CD14-positive monocyte (primary cell): ENCODE measurements around the gene CAST. TPM values are rescaled to one million over a fixed set of nuclear protein-coding genes. Genes with fewer than 3 reads are reported as not detected.

Experiments
- DNase-seq, 3 donors: peaks; one replicate each; pipeline ENCODE4 v3.0.0-alpha.2; 2011 to 2022
- H2AFZ ChIP-seq: 2 replicates; pipeline ENCODE4 v1.6.0; 2012; ENCODE audit warnings: mild to moderate bottlenecking, low read depth, low read length, inconsistent platforms; ENCODE audit not compliant: insufficient read depth, poor library complexity, severe bottlenecking
- H3K27ac ChIP-seq, 2 donors: 1 replicate in 1 of 2; 2 replicates in 1 of 2; pipeline ENCODE4 v1.5.1; 2012 to 2013; ENCODE audit warnings: low read length in 2 of 2, control low read depth in 1 of 2, inconsistent platforms in 1 of 2, low read depth in 1 of 2, mild to moderate bottlenecking in 1 of 2
- H3K27me3 ChIP-seq, 2 donors: one replicate each; pipeline versions ENCODE4 v1.6.0 to v1.6.1; 2011 to 2013; ENCODE audit warnings: low read length in 2 of 2; ENCODE audit not compliant: control insufficient read depth in 2 of 2, insufficient read depth in 2 of 2
- H3K36me3 ChIP-seq, 2 donors: replicated peaks in 1 of 2; 1 replicate in 1 of 2; 2 replicates in 1 of 2; pipeline versions ENCODE4 v1.5.1 to v1.6.1; 2012 to 2013; ENCODE audit warnings: low read length in 2 of 2, control low read depth in 1 of 2, inconsistent platforms in 1 of 2, mild to moderate bottlenecking in 1 of 2; ENCODE audit not compliant: insufficient read depth in 2 of 2, control insufficient read depth in 1 of 2
- H3K4me1 ChIP-seq, 2 donors: 1 replicate in 1 of 2; 2 replicates in 1 of 2; pipeline versions ENCODE4 v1.5.1 to v1.6.1; 2012 to 2013; ENCODE audit warnings: low read length in 2 of 2, control low read depth in 1 of 2, inconsistent platforms in 1 of 2, mild to moderate bottlenecking in 1 of 2, moderate library complexity in 1 of 2; ENCODE audit not compliant: insufficient read depth in 2 of 2, control insufficient read depth in 1 of 2
- H3K4me2 ChIP-seq: replicated peaks from 2 replicates; pipeline ENCODE3; 2012; ENCODE audit warnings: low read length, moderate library complexity, mild to moderate bottlenecking; ENCODE audit not compliant: poor library complexity, severe bottlenecking; ENCODE audit errors: extremely low read depth
- H3K4me3 ChIP-seq, 3 experiments: fragments of 200-600 bp in 1 of 3; sonication (generic) in 1 of 3; replicated peaks in 1 of 3; 1 replicate in 2 of 3; 2 replicates in 1 of 3; pipeline ENCODE4 v1.5.1; 2011 to 2013; ENCODE audit warnings: low read length in 3 of 3, mild to moderate bottlenecking in 3 of 3, control low read depth in 2 of 3, low read depth in 2 of 3, inconsistent platforms in 1 of 3, moderate library complexity in 1 of 3
- H3K79me2 ChIP-seq: 2 replicates; pipeline ENCODE4 v1.6.0; 2012; ENCODE audit warnings: mild to moderate bottlenecking, control low read depth, inconsistent platforms, low read length, moderate library complexity; ENCODE audit not compliant: insufficient read depth
- H3K9ac ChIP-seq: 2 replicates; pipeline ENCODE4 v1.6.0; 2017; ENCODE audit warnings: low read length, mild to moderate bottlenecking; ENCODE audit not compliant: insufficient read depth, poor library complexity, severe bottlenecking
- H3K9me3 ChIP-seq, 2 donors: replicated peaks in 1 of 2; 1 replicate in 1 of 2; 2 replicates in 1 of 2; pipeline versions ENCODE4 v1.5.1 to v1.6.1; 2012 to 2013; ENCODE audit warnings: low read length in 2 of 2, control low read depth in 1 of 2; ENCODE audit not compliant: control insufficient read depth in 1 of 2, insufficient read depth in 1 of 2
- H4K20me1 ChIP-seq: 2 replicates; pipeline ENCODE4 v1.6.0; 2012; ENCODE audit warnings: mild to moderate bottlenecking, low read length, control low read depth, moderate library complexity; ENCODE audit not compliant: insufficient read depth
- H3K27ac Mint-ChIP-seq, 7 donors: one replicate each; pipeline ENCODE4 v1.8.0; 2020; ENCODE audit warnings: mild to moderate bottlenecking in 7 of 7, mixed read lengths in 7 of 7, moderate library complexity in 6 of 7, inconsistent platforms in 2 of 7
- H3K27me3 Mint-ChIP-seq, 3 donors: one replicate each; pipeline ENCODE4 v1.8.0; 2021 to 2022; ENCODE audit warnings: low read depth in 3 of 3, mild to moderate bottlenecking in 3 of 3, mixed read lengths in 3 of 3, moderate library complexity in 3 of 3, inconsistent platforms in 1 of 3
- H3K36me3 Mint-ChIP-seq, 2 donors: one replicate each; pipeline ENCODE4 v1.8.0; 2020; ENCODE audit warnings: mixed read lengths in 2 of 2, inconsistent platforms in 1 of 2, mild to moderate bottlenecking in 1 of 2
- H3K4me1 Mint-ChIP-seq: one replicate; pipeline ENCODE4 v1.8.0; 2020; ENCODE audit warnings: mild to moderate bottlenecking, mixed read lengths
- H3K4me3 Mint-ChIP-seq, 2 donors: one replicate each; pipeline ENCODE4 v1.8.0; 2020; ENCODE audit warnings: mild to moderate bottlenecking in 2 of 2, mixed read lengths in 2 of 2, moderate library complexity in 1 of 2
- H3K9me3 Mint-ChIP-seq, 7 donors: one replicate each; pipeline ENCODE4 v1.8.0; 2020 to 2022; ENCODE audit warnings: mixed read lengths in 7 of 7, mild to moderate bottlenecking in 6 of 7, moderate library complexity in 6 of 7, inconsistent platforms in 2 of 7
- WGBS: methylation state at CpG from one replicate; pipeline ENCODE4 v1.1.5; 2013; ENCODE audit warnings: missing lambda C conversion rate; ENCODE audit not compliant: insufficient coverage; 5-methylcytosine and 5-hydroxymethylcytosine counted together
- intact Hi-C, 2 donors: fragments of 100-400 bp; cut with micrococcal nuclease; formaldehyde crosslinking; loops; one replicate each; pipeline versions ENCODE4 v1.15.0 to v1.15.1; 2023
- polyA plus RNA-seq, 3 donors: library from polyadenylated mRNA; depleted of rRNA in 1 of 3; unstranded in 2 of 3; stranded (reverse) in 1 of 3; fragments of 300-500 nt in 2 of 3; fragments of >200 nt in 1 of 3; fragmentation: Illumina TruSeq in 2 of 3; gene quantifications; 1 replicate in 2 of 3; 2 replicates in 1 of 3; pipeline ENCODE4 v1.2.3, GENCODE V29; 2012 to 2021
- TF ChIP-seq, protein P1 (sequence below): fragments of 200-600 bp; IDR thresholded peaks from one replicate; pipeline ENCODE4 v1.8.0; 2022; ENCODE audit warnings: antibody characterized with exemption, mild to moderate bottlenecking

CAST gene
- polyA plus RNA-seq, 3 donors = 49.6 to 125 (median 76.8) TPM

DNA sequence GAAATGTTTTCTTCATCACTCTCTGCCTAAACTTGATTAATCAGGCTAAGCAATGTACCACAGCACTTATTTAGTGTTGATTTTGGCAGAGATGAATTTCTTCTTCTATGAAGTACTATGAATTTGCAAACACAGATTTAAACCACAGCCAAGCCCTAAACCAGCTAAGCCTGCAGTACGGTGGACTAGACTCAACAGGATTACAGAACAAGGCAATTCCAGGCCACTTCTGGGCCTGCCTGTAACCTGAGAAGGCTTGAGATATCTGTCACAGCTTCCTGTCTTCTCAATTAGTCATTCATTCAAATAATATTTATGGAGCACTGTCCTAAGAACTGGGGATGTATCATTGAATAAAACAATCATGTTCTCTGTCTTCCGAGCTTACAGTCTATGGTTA lies 32.4 kb upstream of the CAST start:
- Mint-ChIP-seq H3K27me3 (peaks cover 0 to 4% (median 3%) of the 10 kb centered on the region in 3 donors), H3K36me3 (peaks cover 0 to 2% of the 10 kb centered on the region in 2 donors)

DNA sequence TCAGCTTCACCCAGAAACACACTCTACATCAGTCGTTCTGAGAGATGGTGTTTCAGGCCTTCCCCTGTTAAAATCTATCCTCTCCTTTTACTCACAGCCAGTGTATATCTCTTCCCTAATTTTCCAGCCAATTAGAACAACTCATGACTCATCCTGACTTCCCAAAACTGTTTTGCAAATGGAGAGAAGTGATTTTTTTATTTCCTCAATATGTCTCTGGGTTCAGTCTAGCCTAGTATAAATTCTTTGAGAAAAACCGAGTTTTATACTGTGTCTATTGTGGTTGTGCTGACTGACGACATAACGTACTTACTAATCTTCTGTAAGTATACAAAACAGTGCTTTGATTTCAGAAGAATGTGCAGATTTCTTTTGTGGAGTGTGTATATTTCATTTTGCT lies 28.4 kb upstream of the CAST start:
- Mint-ChIP-seq H3K36me3 (no peaks in the 10 kb centered on the region), H3K9me3 (no peaks in the 10 kb centered on the region)
- TF ChIP-seq, protein P1, sequence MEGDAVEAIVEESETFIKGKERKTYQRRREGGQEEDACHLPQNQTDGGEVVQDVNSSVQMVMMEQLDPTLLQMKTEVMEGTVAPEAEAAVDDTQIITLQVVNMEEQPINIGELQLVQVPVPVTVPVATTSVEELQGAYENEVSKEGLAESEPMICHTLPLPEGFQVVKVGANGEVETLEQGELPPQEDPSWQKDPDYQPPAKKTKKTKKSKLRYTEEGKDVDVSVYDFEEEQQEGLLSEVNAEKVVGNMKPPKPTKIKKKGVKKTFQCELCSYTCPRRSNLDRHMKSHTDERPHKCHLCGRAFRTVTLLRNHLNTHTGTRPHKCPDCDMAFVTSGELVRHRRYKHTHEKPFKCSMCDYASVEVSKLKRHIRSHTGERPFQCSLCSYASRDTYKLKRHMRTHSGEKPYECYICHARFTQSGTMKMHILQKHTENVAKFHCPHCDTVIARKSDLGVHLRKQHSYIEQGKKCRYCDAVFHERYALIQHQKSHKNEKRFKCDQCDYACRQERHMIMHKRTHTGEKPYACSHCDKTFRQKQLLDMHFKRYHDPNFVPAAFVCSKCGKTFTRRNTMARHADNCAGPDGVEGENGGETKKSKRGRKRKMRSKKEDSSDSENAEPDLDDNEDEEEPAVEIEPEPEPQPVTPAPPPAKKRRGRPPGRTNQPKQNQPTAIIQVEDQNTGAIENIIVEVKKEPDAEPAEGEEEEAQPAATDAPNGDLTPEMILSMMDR = no peak

More for the DNA sequence above, 32.4 kb upstream of the CAST start:
- H3K36me3 ChIP-seq = no peaks in the 10 kb centered on the region
- TF ChIP-seq, protein P1 = no peak
- DNase-seq = no peak
- no peak overlapping the region for H2AFZ ChIP-seq
- no peak overlapping the region for H3K4me3 Mint-ChIP-seq
- 80% methylated on average over 1 of the region's 2 CpGs for WGBS
- no peak overlapping the region for H3K4me2 ChIP-seq
- H3K4me1 ChIP-seq = peaks cover 11 to 13% of the 10 kb centered on the region in 2 donors
- no peaks in the 10 kb centered on the region for H4K20me1 ChIP-seq
- no peak overlapping the region for H3K27ac Mint-ChIP-seq
- no peak overlapping the region for H3K27ac ChIP-seq
- no peaks in the 10 kb centered on the region for H3K79me2 ChIP-seq
- H3K9ac ChIP-seq = no peak overlapping the region
- H3K9me3 ChIP-seq = no peaks in the 10 kb centered on the region
- intact Hi-C loops = no loop called here
- H3K4me1 Mint-ChIP-seq = peaks cover 17% of the 10 kb centered on the region
- no peaks in the 10 kb centered on the region for H3K9me3 Mint-ChIP-seq
- H3K4me3 ChIP-seq = no peak overlapping the region
- no peaks in the 10 kb centered on the region for H3K27me3 ChIP-seq

More for the DNA sequence above, 28.4 kb upstream of the CAST start:
- H2AFZ ChIP-seq = peak overlapping the region; percentile 10
- H3K4me1 ChIP-seq = peaks cover 11 to 13% of the 10 kb centered on the region in 2 donors
- H3K79me2 ChIP-seq = no peaks in the 10 kb centered on the region
- no peak overlapping the region for H3K4me3 Mint-ChIP-seq
- H3K27me3 ChIP-seq = no peaks in the 10 kb centered on the region
- WGBS = no CpG with 5 or more reads among the region's 4 CpGs
- peak overlapping the region; percentile 13 for H3K4me2 ChIP-seq
- peak; percentile 58 to 82 (median 80) for DNase-seq
- H3K4me1 Mint-ChIP-seq = peaks cover 19% of the 10 kb centered on the region
- H4K20me1 ChIP-seq = no peaks in the 10 kb centered on the region
- peak overlapping the region in 1 of 2 donors; percentile 42 for H3K27ac ChIP-seq
- H3K9ac ChIP-seq = no peak overlapping the region
- peak overlapping the region in 6 of 7 donors; percentile 10 to 86 (median 46) for H3K27ac Mint-ChIP-seq
- H3K4me3 ChIP-seq = peak overlapping the region in 1 of 3 experiments; percentile 6
- peaks cover 0 to 2% (median 0%) of the 10 kb centered on the region in 3 donors for H3K27me3 Mint-ChIP-seq
- intact Hi-C loops = no loop called here
- H3K9me3 ChIP-seq = no peaks in the 10 kb centered on the region
- no peaks in the 10 kb centered on the region for H3K36me3 ChIP-seq
